Measurements from ENCODE around the gene AUTS2. TPM values are rescaled to one million over a fixed set of nuclear protein-coding genes. Genes with fewer than 3 reads are reported as not detected.

Gene AUTS2
- total RNA-seq, 1 donor from 2014 or later, result 2.1 TPM

- Mint-ChIP-seq H3K4me3 (no peak overlapping the region), H3K36me3 (ENCODE audit: low read depth) (no peaks in the 10 kb centered on the region), H3K9me3 (no peaks in the 10 kb centered on the region), H3K27ac (no peak overlapping the region), H3K27me3 (peaks cover 2% of the 10 kb centered on the region), H3K4me1 (no peaks in the 10 kb centered on the region)
- intact Hi-C loops (cut with micrococcal nuclease), result no loop called here
- DNase-seq, result no peak
Observed at GRCh38 chr7:69858471-69858870, 260.2 kb downstream of the AUTS2 start.

- no peak overlapping the region for H3K27ac Mint-ChIP-seq
Observed at GRCh38 chr7:69859342-69859741, 261.1 kb downstream of the AUTS2 start.

GRCh38 chr7:69860486-69860885, 262.2 kb downstream of the AUTS2 start:
- Mint-ChIP-seq H3K4me1 (no peaks in the 10 kb centered on the region), H3K27ac (no peak overlapping the region), H3K9me3 (no peaks in the 10 kb centered on the region), H3K27me3 (no peaks in the 10 kb centered on the region), H3K4me3 (no peak overlapping the region), H3K36me3 (ENCODE audit: low read depth) (no peaks in the 10 kb centered on the region)
- intact Hi-C loops (cut with micrococcal nuclease), result no loop called here
- no peak for DNase-seq

More at GRCh38 chr7:69859342-69859741, 261.1 kb downstream of the AUTS2 start:
- Mint-ChIP-seq H3K36me3 (ENCODE audit: low read depth) (no peaks in the 10 kb centered on the region), H3K9me3 (no peaks in the 10 kb centered on the region), H3K4me1 (no peaks in the 10 kb centered on the region), H3K4me3 (no peak overlapping the region), H3K27me3 (peaks cover 2% of the 10 kb centered on the region)
- intact Hi-C loops (cut with micrococcal nuclease), result no loop called here
- no peak for DNase-seq

GRCh38 chr7:69860941-69861622, 262.8 kb downstream of the AUTS2 start:
- intact Hi-C loops (cut with micrococcal nuclease), result no loop called here
- Mint-ChIP-seq H3K4me1 (no peaks in the 10 kb centered on the region), H3K27me3 (no peaks in the 10 kb centered on the region), H3K27ac (no peak overlapping the region), H3K36me3 (ENCODE audit: low read depth) (no peaks in the 10 kb centered on the region), H3K9me3 (no peaks in the 10 kb centered on the region), H3K4me3 (no peak overlapping the region)
- no peak for DNase-seq

- H3K4me3 Mint-ChIP-seq, result no peak overlapping the region
- H3K4me1 Mint-ChIP-seq, result no peaks in the 10 kb centered on the region
- H3K27ac Mint-ChIP-seq, result no peak overlapping the region
- no peaks in the 10 kb centered on the region for H3K9me3 Mint-ChIP-seq
- no peaks in the 10 kb centered on the region for H3K27me3 Mint-ChIP-seq
- intact Hi-C loops (cut with micrococcal nuclease), result no loop called here
- no peak for DNase-seq
- H3K36me3 Mint-ChIP-seq (ENCODE audit: low read depth), result no peaks in the 10 kb centered on the region
Observed at GRCh38 chr7:69862413-69863064, 264.3 kb downstream of the AUTS2 start.

- Mint-ChIP-seq H3K27ac (no peak overlapping the region), H3K36me3 (ENCODE audit: low read depth) (no peaks in the 10 kb centered on the region), H3K4me3 (no peak overlapping the region), H3K4me1 (no peaks in the 10 kb centered on the region), H3K9me3 (no peaks in the 10 kb centered on the region), H3K27me3 (no peaks in the 10 kb centered on the region)
- intact Hi-C loops (cut with micrococcal nuclease), result no loop called here
- no peak for DNase-seq
Observed at GRCh38 chr7:69864274-69864673, 266.0 kb downstream of the AUTS2 start.

- Mint-ChIP-seq H3K27me3 (no peaks in the 10 kb centered on the region), H3K36me3 (ENCODE audit: low read depth) (no peaks in the 10 kb centered on the region), H3K9me3 (no peaks in the 10 kb centered on the region), H3K27ac (no peak overlapping the region), H3K4me3 (no peak overlapping the region), H3K4me1 (no peaks in the 10 kb centered on the region)
- DNase-seq, result no peak
- intact Hi-C loops (cut with micrococcal nuclease), result no loop called here
Observed at GRCh38 chr7:69864822-69865221, 266.5 kb downstream of the AUTS2 start.

GRCh38 chr7:69868921-69869320, 270.6 kb downstream of the AUTS2 start:
- Mint-ChIP-seq H3K36me3 (ENCODE audit: low read depth) (no peaks in the 10 kb centered on the region), H3K27ac (no peak overlapping the region)

GRCh38 chr7:69871213-69871885, 273.1 kb downstream of the AUTS2 start:
- Mint-ChIP-seq H3K36me3 (ENCODE audit: low read depth) (no peaks in the 10 kb centered on the region), H3K27me3 (no peaks in the 10 kb centered on the region), H3K4me1 (no peaks in the 10 kb centered on the region), H3K27ac (no peak overlapping the region), H3K4me3 (no peak overlapping the region), H3K9me3 (no peaks in the 10 kb centered on the region)
- DNase-seq, result no peak
- intact Hi-C loops (cut with micrococcal nuclease), result no loop called here

More at GRCh38 chr7:69868921-69869320, 270.6 kb downstream of the AUTS2 start:
- H3K9me3 Mint-ChIP-seq, result no peaks in the 10 kb centered on the region
- H3K27me3 Mint-ChIP-seq, result no peaks in the 10 kb centered on the region
- H3K4me3 Mint-ChIP-seq, result no peak overlapping the region
- no peak for DNase-seq
- intact Hi-C loops (cut with micrococcal nuclease), result no loop called here
- no peaks in the 10 kb centered on the region for H3K4me1 Mint-ChIP-seq

- Mint-ChIP-seq H3K36me3 (ENCODE audit: low read depth) (no peaks in the 10 kb centered on the region), H3K27me3 (no peaks in the 10 kb centered on the region), H3K4me1 (no peaks in the 10 kb centered on the region), H3K9me3 (no peaks in the 10 kb centered on the region), H3K27ac (no peak overlapping the region), H3K4me3 (no peak overlapping the region)
- no peak for DNase-seq
- intact Hi-C loops (cut with micrococcal nuclease), result no loop called here
Observed at GRCh38 chr7:69871886-69872569, 273.8 kb downstream of the AUTS2 start.

GRCh38 chr7:69873512-69873911, 275.2 kb downstream of the AUTS2 start:
- intact Hi-C loops (cut with micrococcal nuclease), result no loop called here
- Mint-ChIP-seq H3K9me3 (no peaks in the 10 kb centered on the region), H3K27ac (no peak overlapping the region), H3K4me3 (no peak overlapping the region), H3K36me3 (ENCODE audit: low read depth) (no peaks in the 10 kb centered on the region), H3K4me1 (no peaks in the 10 kb centered on the region), H3K27me3 (no peaks in the 10 kb centered on the region)
- no peak for DNase-seq

GRCh38 chr7:69878015-69878414, 279.7 kb downstream of the AUTS2 start:
- Mint-ChIP-seq H3K4me1 (no peaks in the 10 kb centered on the region), H3K27me3 (no peaks in the 10 kb centered on the region), H3K27ac (no peak overlapping the region), H3K4me3 (no peak overlapping the region), H3K36me3 (ENCODE audit: low read depth) (no peaks in the 10 kb centered on the region), H3K9me3 (no peaks in the 10 kb centered on the region)
- intact Hi-C loops (cut with micrococcal nuclease), result no loop called here
- DNase-seq, result no peak

- H3K4me3 Mint-ChIP-seq, result no peak overlapping the region
- no peaks in the 10 kb centered on the region for H3K9me3 Mint-ChIP-seq
- intact Hi-C loops (cut with micrococcal nuclease), result no loop called here
- no peaks in the 10 kb centered on the region for H3K4me1 Mint-ChIP-seq
- no peaks in the 10 kb centered on the region for H3K36me3 Mint-ChIP-seq (ENCODE audit: low read depth)
- H3K27ac Mint-ChIP-seq, result no peak overlapping the region
- no peaks in the 10 kb centered on the region for H3K27me3 Mint-ChIP-seq
- DNase-seq, result no peak
Observed at GRCh38 chr7:69878591-69878990, 280.3 kb downstream of the AUTS2 start.

- DNase-seq, result no peak
- H3K27ac Mint-ChIP-seq, result no peak overlapping the region
- H3K36me3 Mint-ChIP-seq (ENCODE audit: low read depth), result no peaks in the 10 kb centered on the region
- H3K27me3 Mint-ChIP-seq, result no peaks in the 10 kb centered on the region
- no peaks in the 10 kb centered on the region for H3K4me1 Mint-ChIP-seq
- intact Hi-C loops (cut with micrococcal nuclease), result no loop called here
- no peaks in the 10 kb centered on the region for H3K9me3 Mint-ChIP-seq
- H3K4me3 Mint-ChIP-seq, result no peak overlapping the region
Observed at GRCh38 chr7:69879989-69880388, 281.7 kb downstream of the AUTS2 start.

Measured in activated CD4-positive, alpha-beta T cell treated with anti-CD3 and anti-CD28 coated beads, Interleukin-2, amount 10 ng/mL, durations not matched to agents 24 days and 14 days (primary cell).